ENCODE results near the gene NCR2. TPM values are rescaled to one million over a fixed set of nuclear protein-coding genes. Genes with fewer than 3 reads are reported as not detected.

The NCR2 gene
- total and polyA plus RNA-seq, 9 of the 15 experiments (the other 6 are each of a cell fraction or from before 2014, with no cell fraction given), result not detected

DNA sequence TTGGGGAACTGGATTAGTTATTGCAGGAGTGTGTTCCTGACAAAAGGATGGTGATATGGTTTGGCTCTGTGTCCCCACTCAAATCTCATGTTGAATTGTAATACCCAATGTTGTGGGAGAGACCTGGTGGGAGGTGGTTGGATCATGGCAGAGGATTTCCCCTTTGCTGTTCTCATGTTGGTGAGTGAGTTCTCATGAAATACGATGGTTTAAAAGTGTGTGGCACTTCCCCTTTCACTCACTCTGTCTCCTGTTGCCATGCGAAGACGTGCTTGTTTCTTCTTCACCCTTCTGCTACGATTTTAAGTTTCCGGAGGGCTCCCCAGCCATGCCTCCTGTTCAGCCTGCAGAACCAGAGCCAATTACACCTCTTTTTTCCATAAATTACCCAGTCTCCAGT is 32.8 kb upstream of the NCR2 start:
- ATAC-seq (no peak), FAIRE-seq (no peak), DNase-seq (ENCODE audit: extremely low read depth in 1 of 4, low spot score in 3 of 4) (no peak)
- no peaks in the 10 kb centered on the region for H3K9me1 ChIP-seq (ENCODE audit: control insufficient read depth, insufficient read depth, low read length)
- CTCF ChIA-PET (ENCODE audit: low intra/inter-chr PET ratio), result no interaction called here
- H3K9ac ChIP-seq (ENCODE audit: insufficient read depth in 1 of 2, low read depth in 2 of 2, low read length in 2 of 2), result no peak overlapping the region
- 4% methylated on average over 5 of the region's 5 CpGs for WGBS (ENCODE audit: insufficient coverage, low coverage, missing lambda C conversion rate)
- no peaks in the 10 kb centered on the region for H3K4me1 ChIP-seq (replicated peaks in 1 of 2; ENCODE audit: control insufficient read depth in 2 of 2, insufficient read depth in 2 of 2, low read length in 2 of 2)
- H3K79me2 ChIP-seq (ENCODE audit: control insufficient read depth, insufficient read depth, low read length), result no peaks in the 10 kb centered on the region
- intact Hi-C loops (cut with micrococcal nuclease) (no loop called here), in situ Hi-C loops (cut with MboI) (no loop called here)
- no peak for TF ChIP-seq RNF219 (CRISPR knock-in tag; IDR thresholded peaks at IDR 0.05)
- peak; percentile 78; the same call in 1 of the 2 replicates for TF ChIP-seq SPI1 (IDR thresholded peaks at IDR 0.05; ENCODE audit: borderline replicate concordance, low read depth, low read length)
- TF ChIP-seq HNRNPH1 (optimal IDR thresholded peaks at IDR 0.05; ENCODE audit: low read depth, low read length), result no peak
- H3K27ac ChIP-seq (ENCODE audit: extremely low read depth, low read depth, low read length), result no peak overlapping the region
- no peak overlapping the region for H3K4me3 ChIP-seq
- H3K9me3 ChIP-seq (replicated peaks; ENCODE audit: control insufficient read depth, insufficient read depth, low read depth, low read length), result no peaks in the 10 kb centered on the region
- no peaks in the 10 kb centered on the region for H4K20me1 ChIP-seq (replicated peaks; ENCODE audit: control insufficient read depth, insufficient read depth, low read length)
- POLR2A ChIA-PET, result no interaction called here
- no TSS peak for BruUV-seq (replicated peaks)
- peaks cover 0 to 7% of the 10 kb centered on the region in 2 experiments; a peak in 3 of 5 replicates for H3K27me3 ChIP-seq (ENCODE audit: control insufficient read depth in 2 of 2, insufficient read depth in 2 of 2, low read length in 2 of 2)
- no peak overlapping the region for H3K4me2 ChIP-seq (ENCODE audit: insufficient read depth, low read length)
- H3K36me3 ChIP-seq (ENCODE audit: control insufficient read depth, insufficient read depth, low read length), result no peaks in the 10 kb centered on the region
- no peak overlapping the region for H2AFZ ChIP-seq (ENCODE audit: low read depth, low read length)
